ENCODE results near the gene GJC2. TPM values are rescaled to one million over a fixed set of nuclear protein-coding genes. Genes with fewer than 3 reads are reported as not detected.

The GJC2 gene
- polyA plus RNA-seq, 1 of the 3 experiments (the other 2 are of a cell fraction): 0.92 TPM

DNA sequence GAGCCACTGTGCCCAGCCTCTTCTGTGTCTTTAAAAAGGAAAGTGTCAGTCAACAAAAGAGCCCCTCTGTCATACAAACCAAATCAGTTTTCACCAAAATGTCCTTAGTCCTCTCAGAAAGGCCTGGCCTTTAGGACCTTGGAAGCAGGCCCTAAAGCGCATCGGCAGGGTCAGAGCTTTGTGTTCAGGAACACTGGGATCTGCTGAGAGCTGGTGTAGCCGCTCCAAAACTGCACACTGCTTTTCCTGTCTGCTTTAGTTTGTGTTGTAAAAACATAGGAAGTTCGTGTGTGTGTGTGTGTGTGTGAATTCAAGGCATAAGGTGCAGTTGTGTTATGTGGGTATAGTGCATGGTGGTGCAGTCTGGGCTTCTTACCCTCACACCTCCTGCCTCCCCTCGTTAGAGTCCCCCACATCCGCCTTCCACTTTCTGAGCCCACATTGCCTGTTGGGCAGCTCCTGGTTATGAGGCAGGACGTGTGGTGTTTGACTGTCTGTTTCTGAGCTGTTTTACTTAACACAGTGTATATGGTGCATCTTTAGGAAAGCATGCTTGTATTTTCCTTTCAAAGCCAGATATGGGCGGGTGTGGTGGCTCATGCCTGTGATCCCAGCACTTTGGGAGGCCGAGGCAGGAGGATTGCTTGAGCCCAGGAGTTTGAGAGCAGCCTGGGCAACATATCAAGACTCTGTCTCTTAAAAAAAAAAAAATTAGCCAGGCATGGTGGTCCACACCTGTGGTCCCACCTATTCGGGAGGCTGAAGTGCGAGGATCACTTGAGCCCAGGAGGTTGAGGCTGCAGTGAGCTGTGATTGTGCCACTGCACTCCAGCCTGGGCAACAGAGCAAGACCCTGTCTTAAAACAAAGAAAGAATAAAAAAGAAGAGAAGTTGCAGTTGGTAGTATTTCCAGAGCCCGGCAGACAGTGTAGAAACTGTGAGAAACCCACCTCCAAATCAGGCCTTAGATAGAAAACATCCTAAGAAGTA is 28.3 kb downstream of the GJC2 start:
- Histone ChIP-seq H3K9ac (no peak overlapping the region), H3K36me3 (replicated peaks in 1 of 2; ENCODE audit: control insufficient read depth in 1 of 2, insufficient read depth in 2 of 2, low read length in 1 of 2) (peaks cover 0 to 2% of the 10 kb centered on the region in 2 experiments), H2AFZ (ENCODE audit: low read depth) (no peak overlapping the region), H3K4me3 (ENCODE audit: low read depth in 2 of 2, low read length in 1 of 2) (no peak overlapping the region), H3F3A (replicated peaks; ENCODE audit: insufficient read depth) (peaks cover 11% of the 10 kb centered on the region), H4K20me1 (ENCODE audit: insufficient read depth) (no peaks in the 10 kb centered on the region), H3K79me2 (ENCODE audit: insufficient read depth) (no peaks in the 10 kb centered on the region; the same call in 1 of the 2 replicates), H3K4me1 (ENCODE audit: control insufficient read depth in 1 of 2, insufficient read depth in 2 of 2, low read depth in 1 of 2, low read length in 1 of 2) (peaks cover 0 to 6% of the 10 kb centered on the region in 2 experiments; a peak in 1 of 4 replicates), H3K9me3 (no peaks in the 10 kb centered on the region), H3K4me2 (no peak overlapping the region), H3K27ac (ENCODE audit: low read depth in 2 of 2, low read length in 1 of 2) (peak overlapping the region in 1 of 2 experiments; percentile 2; a peak in 1 of 4 replicates), H3K9me2 (no peaks in the 10 kb centered on the region), H3K27me3 (ENCODE audit: insufficient read depth) (no peaks in the 10 kb centered on the region)
- CTCF ChIA-PET: interaction anchor here (1.0 to 9.1 kb wide), 2 partner anchors 12 to 47 kb away, joined by 3 to 54 read pairs; partner anchors contain the start of gene IBA57
- TF ChIP-seq RAD21 (IDR thresholded peaks at IDR 0.05; ENCODE audit: low read length): no peak
- TF ChIP-seq, protein P1, sequence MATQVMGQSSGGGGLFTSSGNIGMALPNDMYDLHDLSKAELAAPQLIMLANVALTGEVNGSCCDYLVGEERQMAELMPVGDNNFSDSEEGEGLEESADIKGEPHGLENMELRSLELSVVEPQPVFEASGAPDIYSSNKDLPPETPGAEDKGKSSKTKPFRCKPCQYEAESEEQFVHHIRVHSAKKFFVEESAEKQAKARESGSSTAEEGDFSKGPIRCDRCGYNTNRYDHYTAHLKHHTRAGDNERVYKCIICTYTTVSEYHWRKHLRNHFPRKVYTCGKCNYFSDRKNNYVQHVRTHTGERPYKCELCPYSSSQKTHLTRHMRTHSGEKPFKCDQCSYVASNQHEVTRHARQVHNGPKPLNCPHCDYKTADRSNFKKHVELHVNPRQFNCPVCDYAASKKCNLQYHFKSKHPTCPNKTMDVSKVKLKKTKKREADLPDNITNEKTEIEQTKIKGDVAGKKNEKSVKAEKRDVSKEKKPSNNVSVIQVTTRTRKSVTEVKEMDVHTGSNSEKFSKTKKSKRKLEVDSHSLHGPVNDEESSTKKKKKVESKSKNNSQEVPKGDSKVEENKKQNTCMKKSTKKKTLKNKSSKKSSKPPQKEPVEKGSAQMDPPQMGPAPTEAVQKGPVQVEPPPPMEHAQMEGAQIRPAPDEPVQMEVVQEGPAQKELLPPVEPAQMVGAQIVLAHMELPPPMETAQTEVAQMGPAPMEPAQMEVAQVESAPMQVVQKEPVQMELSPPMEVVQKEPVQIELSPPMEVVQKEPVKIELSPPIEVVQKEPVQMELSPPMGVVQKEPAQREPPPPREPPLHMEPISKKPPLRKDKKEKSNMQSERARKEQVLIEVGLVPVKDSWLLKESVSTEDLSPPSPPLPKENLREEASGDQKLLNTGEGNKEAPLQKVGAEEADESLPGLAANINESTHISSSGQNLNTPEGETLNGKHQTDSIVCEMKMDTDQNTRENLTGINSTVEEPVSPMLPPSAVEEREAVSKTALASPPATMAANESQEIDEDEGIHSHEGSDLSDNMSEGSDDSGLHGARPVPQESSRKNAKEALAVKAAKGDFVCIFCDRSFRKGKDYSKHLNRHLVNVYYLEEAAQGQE (IDR thresholded peaks at IDR 0.05; ENCODE audit: low read depth, low read length): no peak
- TF ChIP-seq, protein P2, sequence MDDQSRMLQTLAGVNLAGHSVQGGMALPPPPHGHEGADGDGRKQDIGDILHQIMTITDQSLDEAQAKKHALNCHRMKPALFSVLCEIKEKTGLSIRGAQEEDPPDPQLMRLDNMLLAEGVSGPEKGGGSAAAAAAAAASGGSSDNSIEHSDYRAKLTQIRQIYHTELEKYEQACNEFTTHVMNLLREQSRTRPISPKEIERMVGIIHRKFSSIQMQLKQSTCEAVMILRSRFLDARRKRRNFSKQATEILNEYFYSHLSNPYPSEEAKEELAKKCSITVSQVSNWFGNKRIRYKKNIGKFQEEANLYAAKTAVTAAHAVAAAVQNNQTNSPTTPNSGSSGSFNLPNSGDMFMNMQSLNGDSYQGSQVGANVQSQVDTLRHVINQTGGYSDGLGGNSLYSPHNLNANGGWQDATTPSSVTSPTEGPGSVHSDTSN (IDR thresholded peaks at IDR 0.05): no peak
- no peak for TF ChIP-seq GABPA (IDR thresholded peaks at IDR 0.05; ENCODE audit: low read depth)
- 92% methylated on average over 9 of the region's 12 CpGs for WGBS (ENCODE audit: low lambda C conversion rate)
- no peak for DNase-seq
- POLR2A ChIA-PET: interaction anchor here (0.6 to 0.9 kb wide), 3 partner anchors 12 to 19 kb away, joined by 3 to 8 read pairs (median 4); partner anchors contain the start of gene IBA57

DNA sequence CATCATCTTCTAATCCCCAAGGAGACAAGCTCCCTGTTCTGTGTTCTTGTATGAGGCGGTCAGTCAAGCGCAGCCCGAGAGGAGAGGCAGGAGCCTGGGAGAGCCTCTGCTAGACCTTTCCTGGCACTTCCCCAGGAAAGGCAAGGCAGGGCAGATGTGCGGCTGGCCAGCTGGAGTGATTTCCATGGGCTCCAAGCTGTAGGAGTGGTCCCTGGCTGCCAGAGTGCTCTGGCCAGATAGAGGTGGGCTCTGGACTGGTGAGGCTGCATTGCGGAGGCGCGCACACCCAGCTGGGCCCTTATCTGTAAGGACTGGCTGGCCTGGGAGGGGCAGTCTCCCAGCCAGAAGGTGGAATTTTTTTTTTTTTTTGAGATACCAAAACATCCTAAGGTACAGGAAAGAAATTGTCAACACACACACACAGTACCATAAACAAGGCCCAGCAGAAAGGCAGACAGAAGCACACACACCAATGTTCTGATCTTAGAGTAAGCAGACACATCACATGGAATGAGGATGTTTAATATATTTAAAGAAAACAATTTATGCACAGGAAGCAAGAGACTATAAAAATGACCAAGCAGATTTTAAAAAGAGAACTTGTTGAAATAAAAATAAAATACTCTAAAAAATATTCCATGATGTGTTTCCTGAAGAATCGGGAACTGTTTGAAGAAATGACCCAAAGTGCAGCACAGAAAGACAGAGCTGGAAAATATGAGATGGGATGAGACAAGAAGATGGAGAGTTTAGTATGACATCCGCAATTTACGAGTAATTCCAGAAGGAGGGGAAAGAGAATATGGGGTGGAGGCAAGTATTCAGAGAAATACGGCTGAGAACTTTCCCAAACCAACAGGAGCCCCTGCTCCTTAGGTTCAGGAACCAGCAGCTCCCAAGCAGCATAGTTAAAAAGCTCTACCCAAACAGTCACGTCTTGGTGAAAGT is 29.3 kb downstream of the GJC2 start:
- H3K4me2 ChIP-seq: no peak overlapping the region
- POLR2A ChIA-PET: interaction anchor here (0.6 to 0.9 kb wide), 3 partner anchors 13 to 18 kb away, joined by 3 to 8 read pairs (median 4); partner anchors contain the start of gene IBA57
- CTCF ChIA-PET: interaction anchor here (1.0 to 9.1 kb wide), 4 partner anchors 8 to 69 kb away, joined by 3 to 54 read pairs (median 4); partner anchors contain the start of gene IBA57
- H3K9me2 ChIP-seq: no peaks in the 10 kb centered on the region
- peak; percentile 63 for TF ChIP-seq GATA2 (CRISPR knock-in tag; IDR thresholded peaks at IDR 0.05)
- no peak for TF ChIP-seq FOSL2 (IDR thresholded peaks at IDR 0.05; ENCODE audit: borderline replicate concordance, low read depth)
- peak; percentile 20; the same call in 1 of the 2 replicates for TF ChIP-seq MXI1 (IDR thresholded peaks at IDR 0.05; ENCODE audit: low read depth, low read length)
- no peaks in the 10 kb centered on the region; the same call in 1 of the 2 replicates for H3K79me2 ChIP-seq (ENCODE audit: insufficient read depth)
- H3K9ac ChIP-seq: no peak overlapping the region
- H3K4me3 ChIP-seq (ENCODE audit: low read depth in 2 of 2, low read length in 1 of 2): no peak overlapping the region
- H4K20me1 ChIP-seq (ENCODE audit: insufficient read depth): no peaks in the 10 kb centered on the region
- H2AFZ ChIP-seq (ENCODE audit: low read depth): no peak overlapping the region
- no peaks in the 10 kb centered on the region for H3K27me3 ChIP-seq (ENCODE audit: insufficient read depth)
- 90% methylated on average over 11 of the region's 12 CpGs for WGBS (ENCODE audit: low lambda C conversion rate)
- peaks cover 11% of the 10 kb centered on the region for H3F3A ChIP-seq (replicated peaks; ENCODE audit: insufficient read depth)
- peak overlapping the region in 1 of 2 experiments; percentile 2; a peak in 1 of 4 replicates for H3K27ac ChIP-seq (ENCODE audit: low read depth in 2 of 2, low read length in 1 of 2)
- peaks cover 0 to 2% of the 10 kb centered on the region in 2 experiments for H3K36me3 ChIP-seq (replicated peaks in 1 of 2; ENCODE audit: control insufficient read depth in 1 of 2, insufficient read depth in 2 of 2, low read length in 1 of 2)
- peaks cover 0 to 7% of the 10 kb centered on the region in 2 experiments; a peak in 1 of 4 replicates for H3K4me1 ChIP-seq (ENCODE audit: control insufficient read depth in 1 of 2, insufficient read depth in 2 of 2, low read depth in 1 of 2, low read length in 1 of 2)
- H3K9me3 ChIP-seq: no peaks in the 10 kb centered on the region
- DNase-seq: peak; percentile 78
